ENCODE measurements around the gene AGAP5. TPM values are rescaled to one million over a fixed set of nuclear protein-coding genes. Genes with fewer than 3 reads are reported as not detected.
"Not testable (repeated sequence)": the region's sequence is repeated elsewhere in the genome, so short reads cannot be mapped to it uniquely, and the experiment has no call there.

AGAP5 gene
- total RNA-seq, 5 donors from 2014 or later (not counting 1 experiment from before 2014, with no cell fraction given): 11.6 to 17.0 (median 14.7) TPM

DNA sequence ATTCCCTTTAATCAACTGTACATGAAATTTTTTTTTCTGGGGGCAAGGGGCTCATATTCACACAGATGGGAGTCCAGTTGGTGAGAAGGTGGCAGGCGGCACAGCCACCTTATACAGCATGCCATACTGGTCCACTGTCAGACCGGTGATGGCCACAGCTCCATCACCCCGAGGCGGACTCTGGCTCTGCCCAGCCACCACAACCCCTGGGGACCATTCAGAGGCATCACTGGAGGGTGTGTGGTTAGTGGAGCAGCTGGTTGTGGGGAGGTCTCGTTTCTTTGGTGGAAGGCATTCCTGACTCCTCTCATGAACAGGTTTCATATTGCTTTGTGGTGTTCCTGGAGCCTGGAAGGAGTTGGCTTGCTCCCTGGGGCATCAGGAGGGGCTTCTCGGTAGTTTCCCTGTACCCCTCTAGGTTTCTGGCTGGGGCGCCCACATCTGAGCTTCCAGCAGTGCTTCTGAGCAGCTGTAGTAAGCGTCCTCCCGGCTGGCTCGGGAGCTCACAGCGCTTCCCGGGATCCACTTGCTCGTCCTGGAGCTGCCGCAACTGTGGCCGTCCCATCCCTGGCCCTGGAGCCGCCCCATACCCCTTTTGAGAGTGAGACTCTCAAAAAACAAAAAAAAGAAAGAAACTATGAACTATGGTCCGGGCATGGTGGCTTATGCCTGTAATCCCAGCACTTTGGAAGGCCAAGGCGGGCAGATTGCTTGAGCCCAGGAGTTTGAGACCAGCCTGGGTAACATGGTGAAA lies 42.8 kb upstream of the AGAP5 start:
- H3K27me3 Mint-ChIP-seq; H3K9me3 Mint-ChIP-seq; H3K4me3 Mint-ChIP-seq; H3K4me3 ChIP-seq (ENCODE audit: control insufficient read depth in 1 of 2, extremely low read depth in 1 of 2, low read length in 1 of 2); H3K27me3 ChIP-seq (replicated peaks in 1 of 2; ENCODE audit: control insufficient read depth in 2 of 2, extremely low read depth in 1 of 2, insufficient read depth in 2 of 2, low read length in 1 of 2); H3K9me3 ChIP-seq; H3K36me3 ChIP-seq (ENCODE audit: control insufficient read depth in 2 of 2, extremely low read depth in 1 of 2, insufficient read depth in 1 of 2, low read length in 1 of 2); H3K27ac ChIP-seq (ENCODE audit: low read length); CTCF ChIA-PET; H3K36me3 Mint-ChIP-seq; ATAC-seq (replicated peaks in 1 of 4); DNase-seq; POLR2A ChIA-PET; H3K27ac Mint-ChIP-seq: not testable (repeated sequence)
- H3K4me1 ChIP-seq (ENCODE audit: control insufficient read depth in 1 of 2, extremely low read depth in 1 of 2, insufficient read depth in 2 of 2, low read length in 2 of 2): peaks cover 11 to 21% of the 10 kb centered on the region in 2 experiments
- peaks cover 22 to 28% (median 22%) of the 10 kb centered on the region in 3 donors for H3K4me1 Mint-ChIP-seq
- WGBS (ENCODE audit: insufficient coverage): 99% methylated on average over 8 of the region's 18 CpGs

DNA sequence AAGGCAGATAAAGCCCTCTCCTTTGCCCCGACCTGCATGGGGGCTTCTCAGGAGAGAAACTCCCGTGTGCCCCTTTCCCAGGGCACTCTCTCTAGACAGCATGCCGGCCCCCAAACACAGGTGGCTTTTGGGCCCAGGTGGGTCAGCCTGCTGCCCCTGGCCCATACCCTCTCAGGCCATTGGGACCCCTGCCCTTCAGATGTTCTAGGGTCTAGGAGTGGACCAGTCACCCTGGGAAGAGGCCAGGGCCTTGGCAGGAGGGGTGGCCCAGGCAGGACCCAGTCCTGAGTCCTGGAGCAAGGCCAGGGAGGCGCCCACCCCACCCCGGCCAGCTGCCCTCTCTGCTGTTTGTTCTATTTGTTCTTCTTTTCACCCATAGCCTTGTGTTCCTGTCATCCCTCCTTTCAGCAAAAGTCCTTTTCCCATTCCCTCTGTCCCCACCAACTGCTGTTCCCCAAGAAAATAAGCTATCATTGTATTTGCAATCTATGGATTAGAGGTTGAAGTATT lies 36.9 kb upstream of the AGAP5 start:
- Histone ChIP-seq H3K36me3 (ENCODE audit: control insufficient read depth in 2 of 2, extremely low read depth in 1 of 2, insufficient read depth in 1 of 2, low read length in 1 of 2) (peaks cover 11 to 22% of the 10 kb centered on the region in 2 donors), H3K27ac (ENCODE audit: low read length) (no peak overlapping the region), H3K4me3 (ENCODE audit: control insufficient read depth in 1 of 2, extremely low read depth in 1 of 2, low read length in 1 of 2) (no peak overlapping the region), H3K27me3 (replicated peaks in 1 of 2; ENCODE audit: control insufficient read depth in 2 of 2, extremely low read depth in 1 of 2, insufficient read depth in 2 of 2, low read length in 1 of 2) (no peaks in the 10 kb centered on the region), H3K4me1 (ENCODE audit: control insufficient read depth in 1 of 2, extremely low read depth in 1 of 2, insufficient read depth in 2 of 2, low read length in 2 of 2) (peaks cover 4 to 26% of the 10 kb centered on the region in 2 experiments), H3K9me3 (no peaks in the 10 kb centered on the region)
- H3K4me3 Mint-ChIP-seq: no peak overlapping the region
- ChIA-PET POLR2A (no interaction called here), CTCF (no interaction called here)
- peaks cover 0 to 21% (median 20%) of the 10 kb centered on the region in 3 donors for H3K4me1 Mint-ChIP-seq
- no peaks in the 10 kb centered on the region for H3K27me3 Mint-ChIP-seq
- no peak for ATAC-seq (replicated peaks in 1 of 4)
- peaks cover 3% of the 10 kb centered on the region for H3K36me3 Mint-ChIP-seq
- no peaks in the 10 kb centered on the region for H3K9me3 Mint-ChIP-seq
- WGBS (ENCODE audit: insufficient coverage): 62% methylated on average over 3 of the region's 5 CpGs
- DNase-seq: no peak
- H3K27ac Mint-ChIP-seq: no peak overlapping the region

DNA sequence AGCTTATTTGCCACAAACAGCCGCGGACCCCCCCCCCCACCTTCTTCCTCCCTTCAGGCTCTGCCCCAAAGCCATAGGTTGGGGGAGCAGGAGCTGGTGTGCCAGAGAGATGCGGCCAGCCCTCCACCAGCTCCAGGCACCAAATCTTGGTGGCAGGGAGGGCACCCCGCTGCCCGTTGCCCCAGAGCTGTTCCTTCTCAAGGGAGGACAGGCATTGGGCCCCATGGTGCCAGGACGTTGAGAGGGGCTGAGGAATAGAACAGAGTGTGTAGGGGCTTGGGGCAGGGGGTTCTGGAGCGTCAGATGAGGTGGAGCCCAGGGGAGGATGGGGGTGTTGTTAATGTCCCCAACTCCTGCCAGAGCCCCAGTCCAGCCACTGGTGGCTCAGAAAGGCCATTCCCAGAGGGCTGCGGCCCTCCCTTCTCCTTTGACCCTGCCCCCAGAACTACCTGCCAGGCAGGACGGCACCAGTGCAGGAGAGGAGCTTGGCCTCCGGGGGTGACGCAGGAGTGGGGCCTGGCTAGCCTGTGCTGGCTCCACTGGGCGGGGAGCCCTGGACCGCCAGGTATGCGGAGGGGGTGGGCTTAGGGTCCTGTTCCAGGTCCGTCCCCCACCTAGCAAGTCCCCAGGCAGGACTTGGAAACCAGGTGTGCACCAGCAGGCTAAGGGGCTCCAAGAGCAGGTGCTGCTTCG lies 36.3 kb upstream of the AGAP5 start:
- H3K27ac Mint-ChIP-seq: no peak overlapping the region
- no peak overlapping the region for H3K4me3 Mint-ChIP-seq
- peaks cover 3% of the 10 kb centered on the region for H3K36me3 Mint-ChIP-seq
- no peaks in the 10 kb centered on the region for H3K9me3 Mint-ChIP-seq
- Histone ChIP-seq H3K27ac (ENCODE audit: low read length) (no peak overlapping the region), H3K4me1 (ENCODE audit: control insufficient read depth in 1 of 2, extremely low read depth in 1 of 2, insufficient read depth in 2 of 2, low read length in 2 of 2) (peaks cover 4 to 29% of the 10 kb centered on the region in 2 experiments), H3K27me3 (replicated peaks in 1 of 2; ENCODE audit: control insufficient read depth in 2 of 2, extremely low read depth in 1 of 2, insufficient read depth in 2 of 2, low read length in 1 of 2) (no peaks in the 10 kb centered on the region), H3K36me3 (ENCODE audit: control insufficient read depth in 2 of 2, extremely low read depth in 1 of 2, insufficient read depth in 1 of 2, low read length in 1 of 2) (peaks cover 11 to 22% of the 10 kb centered on the region in 2 donors), H3K9me3 (no peaks in the 10 kb centered on the region), H3K4me3 (ENCODE audit: control insufficient read depth in 1 of 2, extremely low read depth in 1 of 2, low read length in 1 of 2) (no peak overlapping the region)
- ChIA-PET CTCF (interaction anchor here (0.5 to 0.6 kb wide), 2 partner anchors 146 to 257 kb away, joined by 3 to 4 read pairs; no protein-coding TSS in a partner anchor), POLR2A (interaction anchor here (0.6 to 1.1 kb wide), 4 partner anchors 9 to 367 kb away, joined by 3 to 8 read pairs (median 6); no protein-coding TSS in a partner anchor)
- 92% methylated on average over 13 of the region's 16 CpGs for WGBS (ENCODE audit: insufficient coverage)
- no peaks in the 10 kb centered on the region for H3K27me3 Mint-ChIP-seq
- no peak for ATAC-seq (replicated peaks in 1 of 4)
- peaks cover 4 to 26% (median 24%) of the 10 kb centered on the region in 3 donors for H3K4me1 Mint-ChIP-seq
- DNase-seq: no peak

DNA sequence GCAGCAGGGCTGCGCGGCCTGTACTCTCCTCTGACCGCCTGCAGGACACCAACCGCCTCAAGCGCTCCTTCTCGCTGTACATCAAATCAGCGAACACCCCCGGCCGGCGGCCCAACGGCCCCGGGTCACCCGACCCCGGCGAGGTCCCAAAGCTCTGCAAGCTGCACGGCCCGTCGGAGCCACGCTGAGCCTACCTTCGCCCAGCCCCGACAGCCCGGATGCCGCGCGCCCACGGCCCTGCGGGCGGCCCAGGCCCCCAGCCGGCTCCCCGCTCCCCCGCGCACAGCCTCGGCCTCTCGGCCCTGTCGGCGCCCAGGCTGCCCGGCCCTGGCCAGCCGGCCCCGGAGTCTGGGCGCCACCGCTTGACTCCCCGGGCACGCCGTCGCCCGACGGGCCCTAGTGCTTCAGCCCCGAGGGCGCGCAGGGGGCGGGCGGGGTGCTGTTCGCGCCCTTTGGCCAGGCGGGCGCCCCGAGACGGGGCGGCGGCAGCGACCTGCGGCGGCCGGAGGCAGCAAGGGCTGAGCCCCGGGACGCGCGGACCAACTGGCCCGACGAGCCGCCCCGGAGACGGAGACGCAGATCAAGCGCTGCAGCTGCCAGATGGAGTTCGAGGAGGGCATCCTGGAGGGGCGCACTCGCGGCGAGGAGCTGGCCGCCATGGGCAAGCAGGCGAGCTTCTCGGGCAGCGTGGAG lies 35.2 kb upstream of the AGAP5 start:
- Histone ChIP-seq H3K27ac (ENCODE audit: low read length) (no peak overlapping the region), H3K9me3 (no peaks in the 10 kb centered on the region), H3K4me3 (ENCODE audit: control insufficient read depth in 1 of 2, extremely low read depth in 1 of 2, low read length in 1 of 2) (no peak overlapping the region), H3K36me3 (ENCODE audit: control insufficient read depth in 2 of 2, extremely low read depth in 1 of 2, insufficient read depth in 1 of 2, low read length in 1 of 2) (peaks cover 11 to 22% of the 10 kb centered on the region in 2 donors), H3K27me3 (replicated peaks in 1 of 2; ENCODE audit: control insufficient read depth in 2 of 2, extremely low read depth in 1 of 2, insufficient read depth in 2 of 2, low read length in 1 of 2) (no peaks in the 10 kb centered on the region), H3K4me1 (ENCODE audit: control insufficient read depth in 1 of 2, extremely low read depth in 1 of 2, insufficient read depth in 2 of 2, low read length in 2 of 2) (peaks cover 4 to 29% of the 10 kb centered on the region in 2 experiments)
- ATAC-seq (replicated peaks in 1 of 4) (no peak), DNase-seq (no peak)
- Mint-ChIP-seq H3K36me3 (peaks cover 3% of the 10 kb centered on the region), H3K27me3 (no peaks in the 10 kb centered on the region), H3K9me3 (no peaks in the 10 kb centered on the region), H3K4me3 (no peak overlapping the region), H3K27ac (no peak overlapping the region), H3K4me1 (peaks cover 4 to 28% (median 24%) of the 10 kb centered on the region in 3 donors)
- 98% methylated on average over 76 of the region's 84 CpGs for WGBS (ENCODE audit: insufficient coverage)
- CTCF ChIA-PET: no interaction called here
- POLR2A ChIA-PET: interaction anchor here (0.6 to 1.1 kb wide), 3 partner anchors 10 to 26 kb away, joined by 3 to 8 read pairs (median 4); no protein-coding TSS in a partner anchor

DNA sequence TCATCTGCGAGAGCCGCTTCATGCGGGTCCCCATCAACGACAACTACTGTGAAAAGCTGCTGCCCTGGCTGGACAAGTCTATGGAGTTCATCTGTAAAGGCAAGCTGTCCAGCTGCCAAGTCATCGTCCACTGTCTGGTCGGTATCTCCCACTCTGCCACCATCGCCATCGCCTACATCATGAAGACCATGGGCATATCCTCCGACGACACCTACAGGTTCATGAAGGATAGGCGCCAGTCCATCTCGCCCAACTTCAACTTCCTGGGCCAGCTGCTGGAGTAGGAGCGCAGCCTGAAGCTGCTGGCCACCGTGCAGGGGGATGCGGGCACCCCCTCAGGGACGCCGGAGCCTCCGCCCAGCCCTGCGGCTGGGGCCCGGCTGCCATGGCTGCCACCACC lies 34.5 kb upstream of the AGAP5 start:
- Mint-ChIP-seq H3K4me1 (peaks cover 4 to 30% (median 24%) of the 10 kb centered on the region in 3 donors), H3K9me3 (no peaks in the 10 kb centered on the region)

More for the DNA sequence above, 34.5 kb upstream of the AGAP5 start:
- H3K27me3 ChIP-seq (replicated peaks in 1 of 2; ENCODE audit: control insufficient read depth in 2 of 2, extremely low read depth in 1 of 2, insufficient read depth in 2 of 2, low read length in 1 of 2): no peaks in the 10 kb centered on the region
- no peak overlapping the region for H3K4me3 ChIP-seq (ENCODE audit: control insufficient read depth in 1 of 2, extremely low read depth in 1 of 2, low read length in 1 of 2)
- Mint-ChIP-seq H3K27ac (peak overlapping the region in 1 of 2 donors; percentile 16), H3K27me3 (no peaks in the 10 kb centered on the region), H3K36me3 (peaks cover 6% of the 10 kb centered on the region), H3K4me3 (peak overlapping the region; percentile 39 to 59 (median 55))
- DNase-seq: no peak
- H3K4me1 ChIP-seq (ENCODE audit: control insufficient read depth in 1 of 2, extremely low read depth in 1 of 2, insufficient read depth in 2 of 2, low read length in 2 of 2): peaks cover 4 to 29% of the 10 kb centered on the region in 2 experiments
- CTCF ChIA-PET: no interaction called here
- 98% methylated on average over 20 of the region's 20 CpGs for WGBS (ENCODE audit: insufficient coverage)
- H3K27ac ChIP-seq (ENCODE audit: low read length): no peak overlapping the region
- POLR2A ChIA-PET: no interaction called here
- no peak for ATAC-seq (replicated peaks in 1 of 4)
- H3K36me3 ChIP-seq (ENCODE audit: control insufficient read depth in 2 of 2, extremely low read depth in 1 of 2, insufficient read depth in 1 of 2, low read length in 1 of 2): peaks cover 11 to 25% of the 10 kb centered on the region in 2 donors
- no peaks in the 10 kb centered on the region for H3K9me3 ChIP-seq

All from T-cell (primary cell).